A549 (cell line): ENCODE results near the gene USP15. TPM values are rescaled to one million over a fixed set of nuclear protein-coding genes. Genes with fewer than 3 reads are reported as not detected.

ENCODE experiments used
- ATAC-seq, 2 experiments: fragments of 200-7000 bp in 1 of 2; fragments of >200 bp in 1 of 2; cut with Nextera tagmentation in 1 of 2; cut with Tn5 transposase in 1 of 2; 3 replicates each; pipeline versions ENCODE4 v1.8.0 to v1.9.1; 2018 to 2020; ENCODE audit warnings: mild to moderate bottlenecking in 1 of 2, moderate library complexity in 1 of 2
- CTCF ChIA-PET: fragments of 300-600 bp; sonication (Branson Sonifier 250); formaldehyde crosslinking; extraction: SDS; loops from one replicate; lab custom pipeline; 2021; ENCODE audit warnings: antibody characterized with exemption, inconsistent platforms; lab: Yijun Ruan, JAX
- POLR2A ChIA-PET: fragments of 350-600 bp; formaldehyde crosslinking; extraction: SDS; loops from one replicate; lab custom pipeline; 2021; ENCODE audit warnings: antibody characterized with exemption, inconsistent platforms; lab: Yijun Ruan, JAX
- DNase-seq, 2 experiments: peaks; one replicate each; pipeline versions ENCODE4 v3.0.0 to v3.0.0-alpha.2; 2011 to 2016; ENCODE audit warnings: low read depth in 1 of 2, low spot score in 1 of 2
- FAIRE-seq: peaks from 2 replicates; lab custom pipeline; 2011; peaks lifted over from hg19 to GRCh38; lab: Jason Lieb, UNC
- H3K27ac ChIP-seq, 2 experiments: fragments of >200 bp; sonication (Bioruptor Twin); formaldehyde crosslinking; 3 replicates each; pipeline ENCODE4 v1.5.1; 2016 to 2017
- H3K4me1 ChIP-seq: fragments of >200 bp; sonication (Bioruptor Twin); formaldehyde crosslinking; 3 replicates; pipeline ENCODE4 v1.6.1; 2016
- H3K4me2 ChIP-seq: fragments of >200 bp; sonication (Bioruptor Twin); formaldehyde crosslinking; 3 replicates; pipeline ENCODE4 v1.6.1; 2016
- H3K4me3 ChIP-seq: fragments of >200 bp; sonication (Bioruptor Twin); formaldehyde crosslinking; 3 replicates; pipeline ENCODE4 v1.5.1; 2016
- H3K9me3 ChIP-seq: fragments of >200 bp; sonication (Bioruptor Twin); formaldehyde crosslinking; 3 replicates; pipeline ENCODE4 v1.6.1; 2016
- BHLHE40 ChIP-seq: IDR thresholded peaks from 2 replicates; pipeline ENCODE4 v1.6.1; 2012; ENCODE audit warnings: low read depth, low read length, inconsistent platforms
- CEBPB ChIP-seq, 2 experiments: fragments of >200 bp in 1 of 2; sonication (Bioruptor Twin) in 1 of 2; formaldehyde crosslinking in 1 of 2; IDR thresholded peaks; 2 replicates each; pipeline ENCODE4 v1.6.1; 2012 to 2016
- CHD4 ChIP-seq: fragments of 200-600 bp; sonication (generic); IDR thresholded peaks from 2 replicates; pipeline ENCODE4 v1.6.1; 2016; ENCODE audit warnings: antibody characterized with exemption, mild to moderate bottlenecking, borderline replicate concordance
- CTCF ChIP-seq: fragments of >200 bp; sonication (Bioruptor Twin); formaldehyde crosslinking; IDR thresholded peaks from 3 replicates; pipeline ENCODE4 v1.5.1; 2016
- EHF ChIP-seq: fragments of 250-450 bp; sonication (Bioruptor Pico); IDR thresholded peaks from 2 replicates; pipeline ENCODE4 v1.5.0; 2020; ENCODE audit warnings: mild to moderate bottlenecking
- ESRRA ChIP-seq: fragments of 150-350 bp; IDR thresholded peaks from 2 replicates; pipeline ENCODE4 v1.6.1; 2014; ENCODE audit warnings: mild to moderate bottlenecking, low read length, borderline replicate concordance
- FOSB ChIP-seq: fragments of 250-450 bp; sonication (Bioruptor Pico); IDR thresholded peaks from 2 replicates; pipeline ENCODE4 v1.5.0; 2020; ENCODE audit warnings: mild to moderate bottlenecking, moderate library complexity
- FOSL2 ChIP-seq, 2 experiments: fragments of 450-650 bp in 1 of 2; fragments of >200 bp in 1 of 2; sonication (Bioruptor Twin) in 1 of 2; formaldehyde crosslinking; IDR thresholded peaks; 2 replicates each; pipeline versions ENCODE4 v1.5.0 to v1.6.1; 2016 to 2020; ENCODE audit warnings: mild to moderate bottlenecking in 1 of 2, moderate library complexity in 1 of 2
- GATA3 ChIP-seq: IDR thresholded peaks from 2 replicates; pipeline ENCODE4 v1.6.1; 2012; ENCODE audit warnings: borderline replicate concordance
- HOXA7 ChIP-seq: fragments of 250-450 bp; sonication (Bioruptor Pico); IDR thresholded peaks from 2 replicates; pipeline ENCODE4 v1.5.0; 2020; ENCODE audit warnings: mild to moderate bottlenecking, moderate library complexity
- HOXB5 ChIP-seq: fragments of 250-450 bp; sonication (Bioruptor Pico); IDR thresholded peaks from 2 replicates; pipeline ENCODE4 v1.5.0; 2020; ENCODE audit warnings: mild to moderate bottlenecking, moderate library complexity
- JUNB ChIP-seq: fragments of >200 bp; sonication (Bioruptor Twin); formaldehyde crosslinking; IDR thresholded peaks from 2 replicates; pipeline ENCODE4 v1.6.1; 2016
- KDM1A ChIP-seq: fragments of 200-600 bp; sonication (generic); IDR thresholded peaks from 2 replicates; pipeline ENCODE4 v1.6.1; 2016; ENCODE audit warnings: low read depth, mild to moderate bottlenecking
- KDM5A ChIP-seq: fragments of 200-600 bp; sonication (generic); IDR thresholded peaks from 2 replicates; pipeline ENCODE4 v1.6.1; 2016; ENCODE audit warnings: antibody characterized with exemption, mild to moderate bottlenecking
- MAZ ChIP-seq: fragments of 150-350 bp; IDR thresholded peaks from 2 replicates; pipeline ENCODE4 v1.6.1; 2014; ENCODE audit warnings: antibody characterized with exemption, low read depth, low read length, borderline replicate concordance
- RAD21 ChIP-seq, 2 experiments: fragments of >200 bp in 1 of 2; sonication (Bioruptor Twin) in 1 of 2; formaldehyde crosslinking in 1 of 2; IDR thresholded peaks in 1 of 2; conservative IDR thresholded peaks in 1 of 2; 2 replicates in 1 of 2; 3 replicates in 1 of 2; pipeline ENCODE4 v1.6.1; 2012 to 2018; ENCODE audit warnings: inconsistent platforms in 1 of 2
- RARB ChIP-seq: fragments of 250-450 bp; sonication (Bioruptor Pico); IDR thresholded peaks from 2 replicates; pipeline ENCODE4 v1.8.0; 2021; ENCODE audit warnings: mild to moderate bottlenecking, moderate library complexity
- SREBF2 ChIP-seq: fragments of 450-650 bp; IDR thresholded peaks from 2 replicates; pipeline ENCODE4 v1.6.1; 2014; ENCODE audit warnings: mild to moderate bottlenecking, moderate library complexity
- TP53 ChIP-seq: fragments of 250-450 bp; sonication (Bioruptor Pico); IDR thresholded peaks from 2 replicates; pipeline ENCODE4 v1.5.0; 2021; ENCODE audit warnings: mild to moderate bottlenecking, moderate library complexity
- ZNF302 ChIP-seq: fragments of 250-450 bp; sonication (Bioruptor Pico); IDR thresholded peaks from 2 replicates; pipeline ENCODE4 v1.9.0; 2021; ENCODE audit warnings: inconsistent platforms, mild to moderate bottlenecking, moderate library complexity
- ZSCAN20 ChIP-seq: fragments of 250-450 bp; sonication (Bioruptor Pico); IDR thresholded peaks from 2 replicates; pipeline ENCODE4 v1.8.0; 2022; ENCODE audit warnings: mild to moderate bottlenecking, moderate library complexity
- WGBS: methylation state at CpG from one replicate; pipeline ENCODE4 v1.1.6; 2017; ENCODE audit errors: missing lambda C conversion rate; 5-methylcytosine and 5-hydroxymethylcytosine counted together
- polyA plus RNA-seq, 4 experiments: library from polyadenylated mRNA; depleted of rRNA in 3 of 4; stranded (reverse); fragments of >200 nt; fragmentation: RNase III in 1 of 4; extraction: RNeasy Plus Mini Kit Qiagen cat#74134 plus additional on column Dnase treatment in 1 of 4; gene quantifications; 2 replicates in 3 of 4; 3 replicates in 1 of 4; pipeline ENCODE4 v1.2.3, GENCODE V29; 2011 to 2017
- TF ChIP-seq, protein P1 (sequence below): fragments of 250-450 bp; sonication (Bioruptor Pico); IDR thresholded peaks from 2 replicates; pipeline ENCODE4 v1.5.0; 2021; ENCODE audit warnings: mild to moderate bottlenecking, moderate library complexity, borderline replicate concordance
- TF ChIP-seq, protein P2 (sequence below): IDR thresholded peaks from 2 replicates; pipeline ENCODE4 v1.6.1; 2012; ENCODE audit warnings: low read depth, borderline replicate concordance

USP15 gene
- polyA plus RNA-seq, 2 of the 4 experiments (the other 2 are of a cell fraction): 30.4 to 67.6 TPM

DNA sequence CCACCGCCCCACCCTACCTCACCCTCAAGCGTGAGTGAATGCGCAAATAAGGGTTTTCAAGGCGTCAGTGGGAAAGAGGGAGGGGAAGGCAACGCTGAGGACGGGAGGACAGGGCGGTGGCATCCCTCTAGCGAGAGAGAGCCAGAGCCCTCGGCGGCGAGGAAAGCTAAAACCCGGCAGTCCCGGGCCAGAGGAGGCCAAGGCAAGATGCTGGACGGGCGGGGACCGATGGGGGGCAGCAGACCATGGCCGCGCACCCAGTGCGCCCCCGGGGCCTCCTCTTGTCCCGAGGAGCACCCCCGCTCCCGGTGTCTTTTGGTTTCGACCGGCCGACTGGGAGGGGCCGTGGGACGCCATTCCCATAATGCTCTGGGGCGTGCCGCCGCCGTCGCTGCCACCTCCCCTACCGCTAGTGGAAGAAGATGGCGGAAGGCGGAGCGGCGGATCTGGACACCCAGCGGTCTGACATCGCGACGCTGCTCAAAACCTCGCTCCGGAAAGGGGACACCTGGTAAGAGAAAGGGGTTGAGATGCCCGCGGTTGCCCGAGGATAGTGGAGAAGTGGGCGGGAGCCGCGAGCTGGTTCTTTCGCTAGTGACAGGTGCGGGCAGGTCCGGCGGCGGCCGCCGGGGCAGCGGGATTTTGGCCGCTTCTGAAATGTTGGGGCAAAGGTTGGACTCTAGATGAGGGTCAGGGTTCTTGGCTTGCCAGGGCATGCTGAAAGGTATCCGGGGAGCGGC is at the start of gene USP15 (continued):
- TF ChIP-seq CHD4: no peak
- no peak for TF ChIP-seq RARB (CRISPR knock-in tag)
- TF ChIP-seq GATA3: peak; percentile 89
- TF ChIP-seq ZNF302 (CRISPR knock-in tag): no peak
- TF ChIP-seq, protein P1, sequence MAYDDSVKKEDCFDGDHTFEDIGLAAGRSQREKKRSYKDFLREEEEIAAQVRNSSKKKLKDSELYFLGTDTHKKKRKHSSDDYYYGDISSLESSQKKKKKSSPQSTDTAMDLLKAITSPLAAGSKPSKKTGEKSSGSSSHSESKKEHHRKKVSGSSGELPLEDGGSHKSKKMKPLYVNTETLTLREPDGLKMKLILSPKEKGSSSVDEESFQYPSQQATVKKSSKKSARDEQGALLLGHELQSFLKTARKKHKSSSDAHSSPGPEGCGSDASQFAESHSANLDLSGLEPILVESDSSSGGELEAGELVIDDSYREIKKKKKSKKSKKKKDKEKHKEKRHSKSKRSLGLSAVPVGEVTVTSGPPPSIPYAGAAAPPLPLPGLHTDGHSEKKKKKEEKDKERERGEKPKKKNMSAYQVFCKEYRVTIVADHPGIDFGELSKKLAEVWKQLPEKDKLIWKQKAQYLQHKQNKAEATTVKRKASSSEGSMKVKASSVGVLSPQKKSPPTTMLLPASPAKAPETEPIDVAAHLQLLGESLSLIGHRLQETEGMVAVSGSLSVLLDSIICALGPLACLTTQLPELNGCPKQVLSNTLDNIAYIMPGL (CRISPR knock-in tag): peak; percentile 40; the same call in 1 of the 2 replicates
- peak; percentile 75 for TF ChIP-seq BHLHE40
- TF ChIP-seq FOSL2 (IDR thresholded peaks at IDR 0.05): no peak
- peak; percentile 6; the same call in 1 of the 2 replicates for TF ChIP-seq FOSL2 (CRISPR knock-in tag; IDR thresholded peaks at IDR 0.05)
- 0 out of 2 replicates have a peak, but pooled peaks have one; percentile 32 for TF ChIP-seq HOXB5 (CRISPR knock-in tag)
- peak; percentile 70 for TF ChIP-seq KDM5A
- no peak for TF ChIP-seq JUNB
- 0 out of 2 replicates have a peak, but pooled peaks have one; percentile 15 for TF ChIP-seq FOSB (CRISPR knock-in tag)
- no peak for TF ChIP-seq KDM1A
- TF ChIP-seq ZSCAN20 (CRISPR knock-in tag): no peak
- TF ChIP-seq TP53 (CRISPR knock-in tag): peak; percentile 54; the same call in 1 of the 2 replicates
- TF ChIP-seq CEBPB (IDR thresholded peaks at IDR 0.05): no peak
- 0 out of 2 replicates have a peak, but pooled peaks have one; percentile 74 for TF ChIP-seq MAZ
- TF ChIP-seq, protein P2, sequence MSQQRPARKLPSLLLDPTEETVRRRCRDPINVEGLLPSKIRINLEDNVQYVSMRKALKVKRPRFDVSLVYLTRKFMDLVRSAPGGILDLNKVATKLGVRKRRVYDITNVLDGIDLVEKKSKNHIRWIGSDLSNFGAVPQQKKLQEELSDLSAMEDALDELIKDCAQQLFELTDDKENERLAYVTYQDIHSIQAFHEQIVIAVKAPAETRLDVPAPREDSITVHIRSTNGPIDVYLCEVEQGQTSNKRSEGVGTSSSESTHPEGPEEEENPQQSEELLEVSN: no peak
- no peak for TF ChIP-seq ESRRA
- no peak for TF ChIP-seq SREBF2
- no peak for TF ChIP-seq EHF (CRISPR knock-in tag)

GRCh38 chr12:62210422-62210821 is 49.8 kb upstream of the USP15 start:
- FAIRE-seq: no peak
- H3K4me1 ChIP-seq: no peaks in the 10 kb centered on the region
- no peak overlapping the region for H3K4me3 ChIP-seq
- ChIA-PET CTCF (interaction anchor here (0.8 to 2.3 kb wide), 6 partner anchors 11 to 38 kb away, joined by 3 to 10 read pairs (median 3); a partner anchor contains a TSS), POLR2A (no interaction called here)
- 24% methylated on average over 7 of the region's 7 CpGs for WGBS
- TF ChIP-seq RAD21 (conservative IDR thresholded peaks at IDR 0.05 in 1 of 2, IDR thresholded peaks at IDR 0.05 in 1 of 2): peak; percentile 33 to 62; a peak in 3 of 5 replicates
- peak; percentile 52 for TF ChIP-seq CTCF
- TF ChIP-seq HOXA7: no peak
- ATAC-seq: peak; percentile 66 to 85; a peak in 4 of 6 replicates
- peak; percentile 28 to 71 for DNase-seq
- H3K9me3 ChIP-seq: no peaks in the 10 kb centered on the region
- H3K4me2 ChIP-seq: peak overlapping the region; percentile 51
- H3K27ac ChIP-seq: no peak overlapping the region
